IMR-90 (cell line): ENCODE measurements around the gene FRMD3. TPM values are rescaled to one million over a fixed set of nuclear protein-coding genes. Genes with fewer than 3 reads are reported as not detected.

Experiments used
- ATAC-seq: fragments of 200-7000 bp; cut with Tn5 transposase; 2 replicates; pipeline ENCODE4 v1.9.1; 2020; ENCODE audit warnings: low read depth, mild to moderate bottlenecking, moderate library complexity
- BruUV-seq: library from RNA; stranded (reverse); fragments of 400-500 nt; replicated peaks from 2 replicates; lab custom pipeline; 2021; lab: Mats Ljungman, UMichigan
- CTCF ChIA-PET: fragments of 300-600 bp; formaldehyde crosslinking; extraction: SDS; loops from one replicate; lab custom pipeline; 2021; ENCODE audit warnings: antibody characterized with exemption; lab: Yijun Ruan, JAX
- POLR2A ChIA-PET: fragments of 300-600 bp; sonication (Branson Sonifier 250); formaldehyde crosslinking; loops from one replicate; lab custom pipeline; 2022; ENCODE audit warnings: antibody characterized with exemption; ENCODE audit not compliant: unreplicated experiment; lab: Charles Lee
- DNase-seq: peaks from one replicate; pipeline ENCODE4 v3.0.0; 2013
- H2AFZ ChIP-seq: replicated peaks from 2 replicates; pipeline ENCODE3; 2013; ENCODE audit warnings: low read length, mild to moderate bottlenecking; ENCODE audit not compliant: poor library complexity
- H2AK5ac ChIP-seq: 2 replicates; pipeline ENCODE4 v1.6.1; 2013; ENCODE audit warnings: low read depth, low read length, inconsistent platforms
- H2AK9ac ChIP-seq: replicated peaks from 2 replicates; pipeline ENCODE3; 2013; ENCODE audit warnings: mild to moderate bottlenecking, low read depth, low read length, moderate library complexity; ENCODE audit not compliant: poor library complexity
- H2BK120ac ChIP-seq: 2 replicates; pipeline ENCODE4 v1.6.1; 2013; ENCODE audit warnings: low read depth, low read length, inconsistent platforms
- H2BK15ac ChIP-seq: 3 replicates; pipeline ENCODE4 v1.6.1; 2013; ENCODE audit warnings: low read depth, low read length, inconsistent platforms
- H2BK20ac ChIP-seq: 2 replicates; pipeline ENCODE4 v1.6.1; 2013; ENCODE audit warnings: low read depth, mild to moderate bottlenecking, inconsistent platforms, low read length, moderate library complexity
- H2BK5ac ChIP-seq: 2 replicates; pipeline ENCODE4 v1.6.1; 2013; ENCODE audit warnings: mild to moderate bottlenecking, low read depth, low read length, inconsistent platforms; ENCODE audit not compliant: poor library complexity, severe bottlenecking
- H3K14ac ChIP-seq: replicated peaks from 2 replicates; pipeline ENCODE4 v1.6.1; 2013; ENCODE audit warnings: low read depth, low read length, inconsistent platforms
- H3K18ac ChIP-seq: 2 replicates; pipeline ENCODE4 v1.6.1; 2013; ENCODE audit warnings: low read depth, low read length, control low read depth
- H3K23ac ChIP-seq: 2 replicates; pipeline ENCODE4 v1.6.1; 2013; ENCODE audit warnings: low read depth, low read length, inconsistent platforms
- H3K27ac ChIP-seq: 2 replicates; pipeline ENCODE4 v1.5.1; 2013; ENCODE audit warnings: mild to moderate bottlenecking, control low read depth, low read length; ENCODE audit not compliant: insufficient read depth
- H3K27me3 ChIP-seq: 2 replicates; pipeline ENCODE4 v1.6.1; 2013; ENCODE audit warnings: low read length; ENCODE audit not compliant: control insufficient read depth, insufficient read depth
- H3K36me3 ChIP-seq: 2 replicates; pipeline ENCODE4 v1.6.1; 2013; ENCODE audit warnings: low read length, mixed read lengths; ENCODE audit not compliant: control insufficient read depth, insufficient read depth
- H3K4ac ChIP-seq: 2 replicates; pipeline ENCODE4 v1.6.1; 2013; ENCODE audit warnings: low read depth, low read length, inconsistent platforms
- H3K4me1 ChIP-seq: 2 replicates; pipeline ENCODE4 v1.6.1; 2013; ENCODE audit warnings: low read length, mixed read lengths; ENCODE audit not compliant: control insufficient read depth, insufficient read depth
- H3K4me2 ChIP-seq: 2 replicates; pipeline ENCODE4 v1.6.1; 2013; ENCODE audit warnings: low read depth, mild to moderate bottlenecking, control low read depth, low read length, moderate library complexity
- H3K4me3 ChIP-seq: 2 replicates; pipeline ENCODE4 v1.5.1; 2013; ENCODE audit warnings: low read depth, mild to moderate bottlenecking, control low read depth, low read length, moderate library complexity; ENCODE audit not compliant: insufficient read depth
- H3K56ac ChIP-seq: 2 replicates; pipeline ENCODE4 v1.6.1; 2013; ENCODE audit warnings: low read length, inconsistent platforms; ENCODE audit not compliant: insufficient read depth; ENCODE audit errors: extremely low read depth
- H3K79me1 ChIP-seq, 2 experiments: 2 replicates each; pipeline ENCODE4 v1.6.1; 2013; ENCODE audit warnings: low read length in 2 of 2, inconsistent platforms in 1 of 2, low read depth in 1 of 2
- H3K9ac ChIP-seq: 2 replicates; pipeline ENCODE4 v1.6.1; 2013; ENCODE audit warnings: low read depth, low read length, control low read depth
- H3K9me1 ChIP-seq: 2 replicates; pipeline ENCODE4 v1.6.1; 2013; ENCODE audit warnings: low read length, inconsistent platforms; ENCODE audit not compliant: insufficient read depth
- H3K9me3 ChIP-seq: 2 replicates; pipeline ENCODE4 v1.6.1; 2013; ENCODE audit warnings: low read length; ENCODE audit not compliant: control insufficient read depth, insufficient read depth
- H4K20me1 ChIP-seq: 2 replicates; pipeline ENCODE4 v1.6.1; 2013; ENCODE audit warnings: low read length, inconsistent platforms; ENCODE audit not compliant: insufficient read depth
- H4K5ac ChIP-seq: 2 replicates; pipeline ENCODE4 v1.6.1; 2013; ENCODE audit warnings: mild to moderate bottlenecking, low read depth, low read length, control low read depth
- H4K8ac ChIP-seq, 2 experiments: 2 replicates each; pipeline ENCODE4 v1.6.1; 2013; ENCODE audit warnings: low read depth in 2 of 2, low read length in 2 of 2, control low read depth in 1 of 2, inconsistent platforms in 1 of 2
- H4K91ac ChIP-seq: 2 replicates; pipeline ENCODE4 v1.6.1; 2013; ENCODE audit warnings: low read depth, low read length, inconsistent platforms; ENCODE audit not compliant: insufficient read depth
- CEBPB ChIP-seq: IDR thresholded peaks from 2 replicates; pipeline ENCODE4 v1.6.1; 2012; ENCODE audit warnings: low read depth, low read length, improper control_type of control experiment
- CHD1 ChIP-seq: IDR thresholded peaks from 2 replicates; pipeline ENCODE4 v1.6.1; 2012; ENCODE audit warnings: low read depth, low read length, improper control_type of control experiment
- CTCF ChIP-seq: conservative IDR thresholded peaks from 2 replicates; pipeline ENCODE4 v1.5.1; 2012; ENCODE audit warnings: mild to moderate bottlenecking, low read depth, low read length, improper control_type of control experiment
- ELK1 ChIP-seq: fragments of 150-350 bp; IDR thresholded peaks from 2 replicates; pipeline ENCODE4 v1.6.1; 2016; ENCODE audit warnings: low read depth, mild to moderate bottlenecking, low read length, moderate library complexity, borderline replicate concordance
- MXI1 ChIP-seq: IDR thresholded peaks from 2 replicates; pipeline ENCODE4 v1.6.1; 2012; ENCODE audit warnings: low read depth, mild to moderate bottlenecking, low read length, moderate library complexity, borderline replicate concordance
- NFE2L2 ChIP-seq: fragments of 150-350 bp; IDR thresholded peaks from 2 replicates; pipeline ENCODE4 v1.6.1; 2016; ENCODE audit warnings: low read depth, mild to moderate bottlenecking, low read length
- POLR2A ChIP-seq: IDR thresholded peaks from 2 replicates; pipeline ENCODE4 v1.6.1; 2012; ENCODE audit warnings: mild to moderate bottlenecking, low read depth, low read length
- RAD21 ChIP-seq: IDR thresholded peaks from 2 replicates; pipeline ENCODE4 v1.6.1; 2012; ENCODE audit warnings: low read length, improper control_type of control experiment
- RCOR1 ChIP-seq: IDR thresholded peaks from 2 replicates; pipeline ENCODE4 v1.6.1; 2012; ENCODE audit warnings: mild to moderate bottlenecking, low read length, improper control_type of control experiment; ENCODE audit not compliant: insufficient replicate concordance
- RFX5 ChIP-seq: IDR thresholded peaks from 2 replicates; pipeline ENCODE4 v1.8.0; 2012; ENCODE audit warnings: low read depth, mild to moderate bottlenecking, low read length, moderate library complexity
- WGBS, 2 experiments: methylation state at CpG; one replicate each; pipeline versions ENCODE4 v1.1.5 to v1.1.7; 2013; ENCODE audit warnings: missing lambda C conversion rate in 2 of 2; ENCODE audit not compliant: insufficient read length in 1 of 2; ENCODE audit errors: extremely low coverage in 2 of 2; 5-methylcytosine and 5-hydroxymethylcytosine counted together
- dilution Hi-C: fragments of 300-500 bp; cut with HindIII; formaldehyde crosslinking; loops from one replicate; pipeline ENCODE4 v1.14.3; 2018; ENCODE audit warnings: low sequenced_read_pairs; ENCODE audit not compliant: unreplicated experiment
- in situ Hi-C: fragments of 300-500 bp; cut with MboI; formaldehyde crosslinking; loops from 3 replicates; pipeline ENCODE4 v1.14.3; 2019; ENCODE audit warnings: low sequenced_read_pairs, inconsistent platforms, mixed read lengths
- intact Hi-C: fragments of 100-400 bp; cut with micrococcal nuclease; formaldehyde crosslinking; loops from 2 replicates; pipeline ENCODE4 v1.10.0; 2022
- polyA plus RNA-seq, 3 experiments: library from polyadenylated mRNA; depleted of rRNA; stranded (reverse); fragments of >200 nt; gene quantifications; 2 replicates each; pipeline ENCODE4 v1.2.3, GENCODE V29; 2012; ENCODE audit warnings: low replicate concordance in 1 of 3
- total RNA-seq: library from RNA; depleted of rRNA; stranded (reverse); fragments of >200 nt; gene quantifications from 2 replicates; pipeline ENCODE4 v1.2.3, GENCODE V29; 2012
- TF ChIP-seq, protein P1 (sequence below): fragments of 150-350 bp; IDR thresholded peaks from 2 replicates; pipeline ENCODE4 v1.6.1; 2017; ENCODE audit warnings: mild to moderate bottlenecking, antibody characterized with exemption, low read length, low read depth

Gene FRMD3
- total and polyA plus RNA-seq, 2 of the 4 experiments (the other 2 are of a cell fraction), result 0.02 to 0.18 TPM

DNA sequence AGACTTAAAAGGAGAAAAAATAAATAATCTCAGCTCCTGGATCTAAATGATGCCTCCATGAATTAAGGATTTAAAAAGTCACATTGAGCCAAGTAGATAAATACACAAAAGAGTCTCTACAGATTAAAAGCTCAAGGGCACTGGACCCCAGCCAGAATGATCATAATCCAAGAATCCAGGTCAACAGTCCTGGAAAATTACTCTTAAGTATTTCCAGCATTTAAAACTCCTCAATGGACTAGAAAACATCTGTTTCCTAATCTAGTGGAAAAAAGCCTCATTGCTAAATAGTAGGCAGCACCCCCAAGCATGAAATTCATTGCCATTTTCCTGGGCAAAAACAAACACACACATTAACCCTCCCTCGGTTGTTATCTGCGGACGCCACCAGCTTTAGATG lies 96.8 kb downstream of the FRMD3 start:
- CTCF ChIA-PET, result no interaction called here
- no peak overlapping the region for H3K14ac ChIP-seq
- WGBS, 2 experiments, result no CpG with 5 or more reads among the region's 3 CpGs
- H2BK15ac ChIP-seq, result no peak overlapping the region
- no peak overlapping the region for H3K4ac ChIP-seq
- TF ChIP-seq RCOR1 (no peak), MXI1 (no peak), POLR2A (no peak), CTCF (no peak), RAD21 (no peak), NFE2L2 (no peak), ELK1 (no peak), CEBPB (no peak), CHD1 (no peak), RFX5 (no peak)
- TF ChIP-seq, protein P1, sequence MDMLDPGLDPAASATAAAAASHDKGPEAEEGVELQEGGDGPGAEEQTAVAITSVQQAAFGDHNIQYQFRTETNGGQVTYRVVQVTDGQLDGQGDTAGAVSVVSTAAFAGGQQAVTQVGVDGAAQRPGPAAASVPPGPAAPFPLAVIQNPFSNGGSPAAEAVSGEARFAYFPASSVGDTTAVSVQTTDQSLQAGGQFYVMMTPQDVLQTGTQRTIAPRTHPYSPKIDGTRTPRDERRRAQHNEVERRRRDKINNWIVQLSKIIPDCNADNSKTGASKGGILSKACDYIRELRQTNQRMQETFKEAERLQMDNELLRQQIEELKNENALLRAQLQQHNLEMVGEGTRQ, result no peak
- no peaks in the 10 kb centered on the region for H3K9me1 ChIP-seq
- H3K27me3 ChIP-seq, result no peaks in the 10 kb centered on the region
- no TSS peak for BruUV-seq
- no peak overlapping the region for H2AFZ ChIP-seq
- H4K5ac ChIP-seq, result no peak overlapping the region
- no peaks in the 10 kb centered on the region for H3K79me1 ChIP-seq
- H2AK9ac ChIP-seq, result no peak overlapping the region
- no peak overlapping the region for H3K18ac ChIP-seq
- DNase-seq, result no peak
- H3K9ac ChIP-seq, result no peak overlapping the region
- H4K20me1 ChIP-seq, result no peaks in the 10 kb centered on the region
- no peaks in the 10 kb centered on the region for H3K9me3 ChIP-seq
- no peak for ATAC-seq
- no peaks in the 10 kb centered on the region for H3K4me1 ChIP-seq
- H3K56ac ChIP-seq, result no peak overlapping the region
- intact Hi-C loops, result no loop called here
- H3K4me3 ChIP-seq, result no peak overlapping the region
- H3K23ac ChIP-seq, result no peak overlapping the region
- H4K8ac ChIP-seq, result no peak overlapping the region
- in situ Hi-C loops, result no loop called here
- no peak overlapping the region for H3K27ac ChIP-seq
- no peak overlapping the region for H4K91ac ChIP-seq
- H2BK5ac ChIP-seq, result no peak overlapping the region
- no peak overlapping the region for H3K4me2 ChIP-seq
- dilution Hi-C loops, result no loop called here
- H2BK120ac ChIP-seq, result no peak overlapping the region
- no peak overlapping the region for H2AK5ac ChIP-seq
- H3K36me3 ChIP-seq, result no peaks in the 10 kb centered on the region
- no peak overlapping the region for H2BK20ac ChIP-seq
- POLR2A ChIA-PET, result no interaction called here
